Retinal pigment epithelial cell (primary cell): ENCODE results near the gene LZTR1.

Experiments used
- DNase-seq: peaks from one replicate; pipeline ENCODE4 v3.0.0-alpha.2; 2010; ENCODE audit warnings: low read depth
- H3K4me3 ChIP-seq: 2 replicates; pipeline ENCODE4 v1.5.1; 2011; ENCODE audit warnings: mild to moderate bottlenecking, low read length, control low read depth, moderate library complexity
- CTCF ChIP-seq: conservative IDR thresholded peaks from 2 replicates; pipeline ENCODE4 v1.5.1; 2011; ENCODE audit warnings: low read depth, low read length, control low read depth, inconsistent platforms

LZTR1 gene

GRCh38 chr22:20988573-20989322 is 6.7 kb downstream of the LZTR1 start:
- no peak for DNase-seq
- H3K4me3 ChIP-seq: no peak overlapping the region
- TF ChIP-seq CTCF: no peak

- TF ChIP-seq CTCF: no peak
- no peak overlapping the region for H3K4me3 ChIP-seq
- no peak for DNase-seq
These were observed 7.4 kb downstream of the LZTR1 start for GRCh38 chr22:20989323-20990138.

- no peak for DNase-seq
- TF ChIP-seq CTCF: no peak
- no peak overlapping the region for H3K4me3 ChIP-seq
These were observed 8.4 kb downstream of the LZTR1 start for GRCh38 chr22:20990184-20991180.

GRCh38 chr22:20991252-20992055 is 9.4 kb downstream of the LZTR1 start:
- no peak for TF ChIP-seq CTCF
- no peak overlapping the region for H3K4me3 ChIP-seq
- no peak for DNase-seq

- H3K4me3 ChIP-seq: no peak overlapping the region
- no peak for DNase-seq
- TF ChIP-seq CTCF: no peak
These were observed 10.0 kb downstream of the LZTR1 start for GRCh38 chr22:20992056-20992442.
